CD4-positive, alpha-beta T cell treated with Interleukin-1 beta for 1 hour (primary cell): ENCODE measurements around the gene NLRC3.

Experiments used
- DNase-seq, 2 donors: peaks; one replicate each; pipeline ENCODE4 v3.0.0-alpha.2; 2020 to 2022

Gene NLRC3

DNA sequence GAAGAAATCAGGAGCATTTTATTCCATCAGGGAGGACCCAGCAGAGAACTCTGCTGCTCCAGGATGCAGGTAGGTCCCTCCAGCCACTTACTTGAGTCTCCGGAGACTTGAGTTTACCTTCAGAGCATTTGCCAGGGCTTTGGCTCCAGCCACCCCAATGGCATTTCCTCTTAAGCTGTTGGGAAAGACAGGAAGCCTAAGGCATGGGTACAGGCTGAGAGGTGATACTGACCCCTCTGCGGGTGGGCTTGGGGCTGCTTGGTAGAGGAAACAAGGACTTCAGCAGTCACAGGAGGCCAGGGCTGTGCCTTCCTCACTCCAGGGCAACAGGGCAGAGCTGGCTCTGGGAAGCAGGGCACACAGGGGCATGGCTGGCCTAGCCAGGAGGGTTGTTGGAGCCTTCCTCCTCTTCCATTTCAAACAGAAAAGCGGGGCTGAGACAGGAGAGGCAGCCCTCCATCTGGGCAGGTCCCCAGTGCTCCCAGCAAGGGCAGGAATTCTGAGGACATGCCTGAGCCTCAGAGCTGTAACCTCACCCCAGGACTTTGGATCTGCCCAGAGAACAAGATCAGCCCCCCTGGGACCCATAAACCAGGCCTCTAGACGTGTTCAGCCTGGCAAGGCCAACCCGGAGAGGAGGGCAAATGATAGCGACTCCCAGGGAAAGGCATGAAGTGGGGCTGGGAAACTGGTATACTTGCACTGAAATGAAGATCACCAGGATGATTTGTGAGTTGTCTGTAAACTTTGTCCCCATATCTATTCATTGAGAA, 34.4 kb downstream of the NLRC3 start:
- no peak for DNase-seq

DNA sequence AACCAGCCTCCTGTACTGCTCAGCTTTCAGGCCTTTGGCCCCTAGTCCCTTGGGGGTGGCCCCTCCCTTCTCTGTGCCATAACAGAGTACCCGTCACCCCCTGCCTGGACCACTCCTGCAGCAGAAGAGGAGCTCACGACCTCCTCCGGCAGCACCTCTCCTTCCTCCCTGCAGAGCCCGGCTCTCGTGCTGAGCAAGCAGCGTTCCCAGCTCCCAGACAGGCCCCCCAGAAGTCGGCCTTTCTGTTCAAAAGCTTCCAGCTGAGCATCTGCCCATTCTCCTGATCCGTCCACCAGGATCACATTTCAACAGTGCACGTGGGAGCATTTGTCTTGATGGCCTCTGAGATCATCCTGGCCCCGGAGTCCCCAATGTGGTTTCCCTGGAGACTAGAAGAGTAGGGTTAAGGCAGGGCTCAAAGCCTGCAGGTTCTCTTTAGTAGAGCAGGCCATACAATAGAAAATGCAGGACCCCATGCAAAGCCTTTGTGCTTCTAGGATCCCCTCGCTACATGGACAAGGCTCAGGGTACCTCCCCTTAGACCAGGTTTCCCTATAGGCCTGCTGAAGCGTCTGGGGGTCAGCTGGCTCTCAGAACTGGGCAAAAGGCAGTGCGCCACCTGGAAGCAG, 35.6 kb downstream of the NLRC3 start:
- DNase-seq: no peak

DNA sequence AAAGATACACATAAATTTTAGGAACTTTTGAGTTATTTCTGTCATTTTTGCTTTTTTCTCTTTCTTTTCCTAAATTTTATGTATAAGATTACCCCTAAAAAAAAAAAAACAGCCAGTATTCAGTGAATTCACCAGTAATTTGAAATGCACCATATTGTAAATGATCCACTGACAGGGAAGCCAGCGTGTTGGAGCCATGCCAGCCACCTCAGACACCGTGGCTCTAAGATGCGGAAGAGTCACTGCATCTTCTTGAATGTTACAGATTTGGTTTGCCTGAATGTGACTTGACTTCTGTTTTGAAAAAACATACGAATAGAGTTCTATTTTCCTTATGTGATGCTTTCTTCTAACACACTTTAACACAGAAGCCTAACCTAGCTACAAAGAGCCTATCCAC, 39.0 kb downstream of the NLRC3 start:
- DNase-seq: no peak

DNA sequence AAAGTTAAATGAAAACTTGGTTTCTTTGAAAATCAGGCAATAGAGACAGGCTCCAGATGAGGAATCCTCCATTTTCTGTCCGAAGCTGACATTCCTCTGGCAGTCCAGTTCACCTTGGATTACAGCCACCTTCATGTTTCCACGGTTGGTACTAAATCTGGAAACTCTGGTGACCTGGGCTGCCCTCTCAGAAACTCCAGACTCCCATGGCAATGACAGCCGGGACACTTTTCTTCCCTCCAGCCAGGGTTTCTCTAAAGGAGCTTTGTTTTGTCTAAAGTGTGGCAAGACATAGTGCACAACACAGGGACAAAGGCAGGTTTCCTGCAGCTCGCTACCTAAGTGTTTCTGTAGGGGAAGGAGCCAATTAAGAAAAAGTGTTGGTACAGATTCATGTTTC, 40.4 kb downstream of the NLRC3 start:
- DNase-seq: no peak

DNA sequence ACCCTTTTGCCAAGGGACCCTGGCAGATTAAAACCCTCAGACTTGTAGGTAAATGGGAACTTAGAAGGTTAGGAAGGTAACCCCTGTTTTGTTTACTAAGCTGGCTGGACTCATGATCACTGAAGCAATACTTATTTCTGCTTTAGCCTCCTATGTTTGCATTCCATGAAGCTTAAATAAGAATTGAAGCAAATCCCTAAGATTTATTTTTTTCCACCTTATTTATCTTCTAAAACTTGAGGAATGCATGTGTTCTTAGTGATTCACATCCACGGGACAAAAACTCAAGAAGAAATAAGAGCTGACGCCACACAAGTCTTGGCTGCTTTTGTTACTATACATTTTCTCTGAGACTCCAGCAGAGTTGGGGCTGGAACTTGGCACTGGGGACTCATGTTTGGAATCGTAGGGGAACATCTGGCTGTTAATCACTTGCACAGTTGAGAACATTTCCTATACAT, 40.9 kb downstream of the NLRC3 start:
- no peak for DNase-seq

DNA sequence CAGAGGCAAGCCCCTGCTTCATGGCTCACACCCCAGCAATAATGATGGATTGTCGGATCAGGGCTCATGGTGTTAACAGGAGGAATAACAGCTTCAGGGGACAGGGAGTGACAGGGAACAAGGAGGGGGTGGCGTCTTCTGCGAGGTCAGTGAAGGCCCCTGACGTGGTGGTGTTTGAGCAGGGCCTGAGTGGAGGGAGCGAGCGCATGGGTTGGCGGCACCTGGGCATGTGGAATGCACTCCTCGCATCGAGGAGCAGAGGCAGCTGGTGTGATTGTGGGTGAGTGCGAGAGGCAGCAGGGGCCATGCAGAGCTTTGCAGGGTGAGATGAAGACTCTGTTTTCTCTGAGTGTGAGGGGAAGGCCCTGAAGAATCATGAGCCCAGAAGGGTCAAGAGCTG, 43.1 kb downstream of the NLRC3 start:
- DNase-seq: no peak

DNA sequence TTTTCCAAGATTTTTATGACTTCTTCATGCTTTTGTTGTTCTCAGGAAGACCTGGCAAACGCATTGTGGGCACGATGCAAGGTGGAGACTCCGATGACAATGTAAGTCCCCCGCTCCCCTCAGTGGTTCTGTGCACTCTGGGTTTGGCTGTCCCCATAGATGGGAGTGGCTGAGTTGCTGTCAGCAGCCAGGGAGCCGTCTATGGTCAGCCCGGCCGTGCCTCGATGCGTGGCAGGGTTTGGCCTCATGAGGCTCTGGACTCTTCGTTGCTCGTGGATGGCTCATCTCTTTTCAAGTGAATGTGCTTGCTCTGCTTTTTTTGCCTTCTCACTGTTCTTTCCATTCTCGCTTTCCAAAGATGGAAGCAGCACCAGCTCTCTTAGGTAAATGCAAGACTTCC, 44.5 kb downstream of the NLRC3 start:
- no peak for DNase-seq

DNA sequence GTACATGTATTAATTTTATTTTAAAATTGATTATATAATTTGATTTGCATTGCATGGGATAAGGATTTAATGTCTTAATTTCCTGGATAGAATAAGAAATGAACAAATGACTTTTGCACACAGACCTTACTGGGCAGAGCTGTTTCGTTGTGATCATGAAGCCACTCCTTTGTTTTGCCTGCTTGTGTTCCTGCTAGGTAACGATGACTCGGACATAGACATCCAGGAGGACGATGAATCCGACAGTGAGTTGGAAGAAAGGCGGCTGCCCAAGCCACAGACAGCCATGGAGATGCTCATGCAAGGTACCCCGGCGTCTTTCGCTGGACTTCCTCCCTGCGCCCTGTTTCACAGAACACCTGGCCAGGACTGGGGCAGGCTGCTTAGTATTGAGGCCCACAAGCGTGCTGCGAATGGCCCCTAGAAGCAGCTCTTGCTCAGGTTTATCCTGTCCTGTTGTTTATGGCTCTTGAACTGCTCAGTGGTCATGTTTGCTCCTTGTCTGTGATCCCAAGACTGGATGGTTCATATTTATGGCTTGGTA, 46.8 kb downstream of the NLRC3 start:
- DNase-seq: no peak

DNA sequence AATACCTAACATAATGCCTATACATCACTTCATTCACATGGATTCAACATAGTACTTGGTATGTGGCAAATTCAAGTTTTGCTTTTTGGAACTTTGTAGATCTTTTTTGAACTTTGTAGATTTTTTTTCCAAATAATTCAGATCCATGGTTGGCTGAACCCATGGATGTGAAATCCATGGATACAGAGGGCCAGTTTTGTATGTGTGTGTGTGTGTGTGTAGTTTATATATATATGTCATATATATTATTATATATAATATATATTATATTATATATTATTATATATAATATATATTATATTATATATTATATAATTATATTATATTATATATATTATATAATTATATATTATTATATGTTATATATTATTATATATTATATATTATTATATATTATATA, 48.0 kb downstream of the NLRC3 start:
- no peak for DNase-seq

DNA sequence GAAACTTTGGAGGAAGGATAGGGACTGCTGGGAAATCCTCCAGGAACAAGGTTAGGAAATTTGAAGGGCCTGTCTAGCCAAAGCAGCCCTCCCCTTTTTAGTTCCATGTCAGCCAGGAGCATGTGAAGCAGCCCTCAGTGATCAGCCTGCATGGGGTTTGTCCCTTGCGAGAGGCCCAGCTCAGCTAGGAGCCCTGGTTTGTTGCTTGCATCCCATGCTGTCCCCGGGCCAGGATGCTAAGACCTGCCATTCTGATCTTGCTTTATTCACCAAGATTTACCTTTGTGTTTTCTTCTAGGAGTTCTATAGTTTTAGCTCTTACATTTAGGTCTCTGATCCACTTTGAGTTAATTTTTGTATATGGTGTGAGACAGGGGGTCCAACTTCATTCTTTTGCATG, 48.8 kb downstream of the NLRC3 start:
- no peak for DNase-seq

DNA sequence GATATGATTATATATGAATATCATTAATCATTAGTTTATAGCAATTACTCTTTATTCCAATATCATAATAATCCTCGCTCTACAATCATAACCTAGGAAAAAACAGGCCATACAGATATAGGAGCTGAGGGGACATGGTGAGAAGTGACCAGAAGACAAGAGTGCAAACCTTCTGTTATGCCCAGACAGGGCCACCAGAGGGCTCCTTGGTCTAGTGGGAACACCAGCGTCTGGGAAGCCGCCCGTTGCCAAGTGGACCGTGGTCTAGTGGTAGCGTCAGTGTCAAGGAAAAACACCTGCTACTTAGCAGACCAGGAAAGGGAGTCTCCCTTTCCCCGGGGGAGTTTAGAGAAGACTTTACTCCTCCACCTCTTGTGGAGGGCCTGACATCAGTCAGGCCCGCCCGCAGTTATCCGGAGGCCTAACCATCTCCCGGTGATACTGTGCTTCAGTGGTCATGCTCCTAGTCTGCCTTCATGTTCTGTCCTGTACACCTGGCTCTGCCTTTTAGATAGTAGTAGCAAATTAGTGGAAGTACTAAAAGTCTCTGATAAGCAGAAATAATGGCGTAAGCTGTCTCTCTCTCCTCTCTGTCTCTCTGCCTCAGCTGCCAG, 49.9 kb downstream of the NLRC3 start:
- peak; percentile 54 to 56 for DNase-seq

DNA sequence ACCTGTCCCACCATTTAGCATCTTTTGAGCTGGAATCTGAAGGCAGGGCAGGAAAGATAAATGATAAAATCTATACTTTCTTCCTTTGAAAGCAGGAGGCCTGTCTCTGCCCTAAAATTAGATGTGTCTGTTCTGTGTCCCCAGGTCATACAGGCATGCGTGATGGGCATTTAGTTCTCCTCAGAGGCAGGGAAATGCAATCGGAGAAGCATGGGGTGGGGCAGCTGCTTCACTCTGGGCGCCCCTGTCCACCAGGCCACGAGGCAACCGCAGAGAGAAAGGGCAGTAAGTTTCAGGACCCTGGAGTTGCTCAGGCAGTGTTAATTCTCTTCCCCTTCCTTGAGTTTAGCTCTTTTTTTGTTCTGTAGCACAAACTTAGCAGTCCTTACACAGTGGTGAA, 51.3 kb downstream of the NLRC3 start:
- DNase-seq: no peak

DNA sequence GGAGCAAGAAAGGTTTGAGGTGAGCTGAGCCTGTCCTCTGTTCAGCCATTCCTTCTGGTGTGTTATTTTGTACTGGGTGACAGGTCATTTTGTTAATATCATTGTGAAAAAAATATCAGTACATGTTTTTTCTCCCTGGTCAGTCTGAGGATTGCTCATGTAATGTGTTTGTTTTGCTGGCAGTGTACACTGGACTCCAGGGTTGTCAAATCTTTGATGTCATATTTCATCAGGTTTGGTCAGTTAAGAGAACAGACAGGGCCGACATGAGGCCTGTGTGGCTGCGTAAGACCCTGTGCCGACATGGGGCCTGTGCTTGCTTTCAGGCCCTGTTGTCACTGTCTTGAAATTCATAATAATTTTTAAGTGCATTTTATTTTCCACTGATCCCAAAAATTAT, 53.9 kb downstream of the NLRC3 start:
- DNase-seq: no peak

DNA sequence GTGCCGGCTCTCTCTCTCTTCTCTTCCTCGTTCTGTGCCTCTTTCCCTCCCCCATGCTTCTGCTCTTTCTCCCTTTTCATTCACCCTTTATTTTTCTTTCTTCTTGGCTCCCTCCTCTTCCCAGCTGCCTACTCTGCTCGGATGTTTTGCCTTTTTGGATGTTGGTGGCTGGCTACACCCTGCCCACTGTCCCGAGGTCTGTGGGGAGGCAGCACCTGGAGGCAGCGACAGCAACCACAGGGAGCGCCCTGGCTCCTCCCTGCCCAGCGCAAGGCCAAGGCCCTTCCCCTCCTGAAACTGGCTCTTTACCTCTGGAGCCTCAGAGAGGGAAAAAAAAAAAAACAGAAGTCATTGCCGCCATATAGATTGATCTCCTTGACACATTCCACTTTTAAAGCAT, 56.4 kb downstream of the NLRC3 start:
- no peak for DNase-seq

DNA sequence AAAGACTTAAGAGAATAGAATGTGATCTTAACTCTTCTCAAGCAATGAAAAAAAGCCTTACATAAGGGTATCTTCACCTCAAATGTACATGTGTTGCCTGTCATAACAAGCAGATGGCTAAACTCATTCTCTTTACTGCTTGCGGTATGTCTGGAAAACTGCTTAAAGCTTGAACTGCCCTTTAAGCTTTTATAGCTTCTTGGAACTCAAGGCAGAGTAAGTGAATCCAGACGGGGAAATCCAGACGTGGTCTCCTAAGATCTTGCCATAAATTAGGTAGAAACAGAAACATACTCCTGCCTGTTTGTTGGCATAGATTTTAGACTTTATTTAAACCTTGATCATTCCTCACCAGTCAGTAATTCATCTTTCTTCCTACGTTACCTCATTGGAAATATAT, 56.8 kb downstream of the NLRC3 start:
- no peak for DNase-seq

DNA sequence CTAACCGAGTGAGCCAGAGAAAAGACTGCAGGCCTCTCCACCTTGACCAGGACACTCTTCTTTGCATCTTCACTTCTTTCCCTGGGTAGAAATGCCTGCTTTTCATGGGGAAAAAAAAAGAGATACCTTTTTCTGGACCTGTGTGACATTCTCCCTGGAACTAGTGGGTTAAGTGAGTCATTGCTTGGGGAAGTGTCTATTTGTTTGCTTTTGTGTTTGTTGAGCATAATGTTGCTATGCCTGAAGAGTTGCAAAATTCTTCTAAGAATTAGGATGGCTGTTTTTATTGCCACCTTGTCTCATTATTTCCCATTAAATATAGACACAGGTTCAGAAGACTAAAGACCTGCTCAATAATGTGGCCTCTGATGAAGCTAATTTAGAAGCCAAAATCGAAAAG, 57.6 kb downstream of the NLRC3 start:
- no peak for DNase-seq

DNA sequence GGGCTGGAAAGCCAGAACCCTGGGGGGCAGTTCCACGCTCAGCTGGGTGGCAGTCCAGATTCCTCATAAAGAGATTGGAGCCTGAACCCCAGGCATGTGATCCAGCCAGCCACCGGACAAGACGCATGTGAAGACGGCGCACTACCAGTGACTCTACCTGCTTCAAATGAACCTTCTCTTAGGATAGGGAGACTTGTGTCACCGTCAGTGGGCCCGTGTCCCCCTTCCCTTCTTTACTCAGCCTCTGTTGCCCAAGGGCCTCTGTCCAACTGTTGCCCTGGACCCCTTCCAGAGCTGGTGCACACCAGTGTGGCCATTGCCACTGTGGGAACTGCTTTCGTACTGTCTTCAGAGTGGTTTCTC, 58.2 kb downstream of the NLRC3 start:
- no peak for DNase-seq

DNA sequence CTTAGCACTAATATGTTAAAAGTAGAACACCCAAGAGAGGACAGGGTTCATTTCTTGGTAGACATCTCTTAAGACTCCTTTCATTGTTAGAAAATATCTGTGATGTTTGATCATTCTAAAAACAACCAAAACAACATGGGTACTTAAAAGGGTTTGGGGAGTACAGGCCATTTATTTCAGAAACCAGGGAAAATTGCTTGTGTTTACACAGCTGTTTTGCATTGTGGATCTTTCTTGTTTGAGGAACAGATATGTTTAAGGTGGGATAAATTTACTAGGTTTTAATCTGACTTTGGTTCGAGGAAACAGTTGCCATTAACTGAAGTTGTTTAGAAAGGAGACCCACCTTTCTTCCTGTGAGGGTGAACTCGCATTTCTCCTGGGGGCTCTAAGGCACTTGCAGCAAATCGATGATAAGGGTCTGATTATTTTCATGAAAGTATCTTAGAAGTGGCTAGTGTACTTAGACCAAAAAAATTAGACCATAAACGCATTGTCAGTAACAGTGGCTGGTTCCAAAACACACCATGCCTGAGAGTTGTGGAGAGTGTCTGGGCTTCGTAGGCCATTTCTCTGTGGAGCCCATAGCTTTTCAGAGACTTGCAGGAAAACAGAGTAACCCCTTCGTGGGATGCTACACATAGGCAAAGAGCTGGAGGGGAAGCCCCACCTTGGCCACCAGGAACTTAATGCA, 58.8 kb downstream of the NLRC3 start:
- no peak for DNase-seq

DNA sequence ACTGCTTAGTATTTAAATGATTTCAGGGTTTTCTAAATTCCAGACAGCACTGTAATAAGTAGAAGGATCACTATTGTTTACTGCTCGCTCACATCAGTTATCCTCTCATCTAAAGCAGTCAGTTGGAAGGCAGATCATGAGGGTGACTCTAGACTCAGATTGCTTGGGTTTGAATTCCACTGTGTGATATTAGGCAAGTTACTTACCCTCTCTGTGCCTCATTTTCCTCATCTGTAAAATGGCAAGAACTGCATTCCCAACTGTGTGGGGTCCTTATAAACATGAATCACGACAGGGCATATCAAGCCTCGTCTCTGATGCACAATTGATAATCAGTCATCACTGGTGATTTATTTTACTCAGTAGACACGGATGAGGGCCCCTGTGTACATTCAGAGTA, 61.3 kb downstream of the NLRC3 start:
- no peak for DNase-seq

DNA sequence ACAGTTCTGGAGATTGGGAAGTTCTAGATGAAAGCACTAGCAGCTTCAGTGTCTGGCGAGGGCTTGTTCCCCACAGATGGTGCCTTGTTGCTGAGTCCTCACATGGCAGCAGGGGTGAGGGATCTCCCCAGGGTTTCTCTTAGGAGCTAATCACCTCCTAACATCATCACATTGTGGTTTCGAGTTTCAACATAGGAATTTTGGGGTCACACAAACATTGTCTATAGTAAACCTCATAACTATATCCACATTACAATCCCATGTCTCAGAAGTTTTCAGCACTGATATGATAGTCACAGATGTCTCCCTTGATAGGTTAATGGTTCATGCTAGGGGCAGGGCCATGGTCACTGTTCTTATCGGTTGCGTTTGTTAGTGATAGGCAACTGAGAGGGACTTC, 62.6 kb downstream of the NLRC3 start:
- no peak for DNase-seq

DNA sequence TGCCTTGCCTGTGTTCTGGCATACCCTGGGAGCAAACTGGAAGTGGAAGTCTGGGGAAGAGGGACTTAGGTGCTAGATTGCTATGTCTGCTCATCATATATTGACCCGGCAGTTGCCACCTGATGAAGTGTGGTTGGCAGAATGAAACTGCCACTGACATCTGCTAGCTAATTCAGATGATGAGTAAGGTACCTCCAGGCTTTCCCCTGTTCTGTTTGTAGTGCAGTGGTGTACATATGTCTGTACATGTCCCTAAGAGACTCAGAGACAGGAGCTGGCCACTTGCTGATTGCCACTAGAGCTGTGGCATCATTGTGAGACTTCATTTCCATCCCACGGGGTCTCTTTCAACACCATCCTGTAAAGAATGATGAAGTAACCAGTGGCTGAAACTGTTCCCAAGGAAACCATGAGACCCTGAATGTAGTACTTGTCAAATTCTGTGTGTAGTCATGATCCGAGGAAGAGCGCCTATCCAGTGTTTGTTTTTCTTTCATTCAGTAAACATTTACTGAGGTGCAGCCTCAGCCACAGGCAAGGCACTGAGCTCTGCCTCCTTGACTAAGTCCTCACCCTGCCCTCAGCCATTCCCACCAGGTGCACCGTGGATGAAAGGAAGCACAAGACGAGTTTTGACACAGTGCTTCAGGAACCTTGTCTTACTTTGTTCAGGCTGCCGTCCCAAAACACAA, 63.2 kb downstream of the NLRC3 start:
- DNase-seq: no peak

DNA sequence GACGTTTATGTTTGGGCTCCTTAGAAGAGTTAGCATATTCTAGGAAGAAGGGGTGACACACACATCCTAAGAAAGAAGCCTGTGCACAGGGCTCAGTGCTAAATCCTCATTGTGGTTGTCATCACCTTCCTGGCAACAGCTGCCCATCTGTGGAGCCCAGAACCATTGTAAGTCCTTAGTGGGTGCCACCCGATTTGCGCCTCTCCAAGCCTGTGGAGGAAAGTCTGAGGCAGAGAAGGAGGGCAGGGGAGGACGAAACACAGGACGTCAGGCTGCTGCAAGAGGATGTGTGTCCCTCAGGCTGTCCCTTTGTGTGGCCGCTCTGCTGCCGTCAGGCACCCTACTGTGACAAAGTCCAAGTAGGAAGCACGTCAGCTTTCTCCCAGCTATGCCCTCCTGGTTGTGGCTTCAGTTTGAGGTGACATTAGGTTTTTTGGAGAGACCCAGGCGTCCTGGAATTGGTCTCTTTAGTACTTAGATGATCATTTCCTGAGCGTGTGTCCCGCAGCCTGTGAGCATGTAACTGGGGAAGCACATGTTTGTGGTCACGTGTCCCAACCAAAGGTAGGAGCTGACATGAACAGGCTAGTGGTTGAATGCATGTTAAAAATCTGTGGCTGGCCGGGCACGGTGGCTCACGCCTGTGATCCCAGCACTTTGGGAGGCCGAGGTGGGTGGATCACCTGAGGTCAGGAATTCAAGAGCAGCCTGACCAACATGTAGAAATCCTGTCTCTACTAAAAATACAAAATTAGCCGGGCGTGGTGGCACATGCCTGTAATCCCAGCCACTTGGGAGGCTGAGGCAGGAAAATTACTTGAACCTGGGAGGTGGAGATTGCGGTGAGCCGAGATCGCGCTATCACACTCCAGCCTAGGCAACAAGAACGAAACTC, 65.7 kb downstream of the NLRC3 start:
- DNase-seq: no peak
